Muscle of leg (tissue), 11 donors: ENCODE measurements around the gene BMAL2. TPM values are rescaled to one million over a fixed set of nuclear protein-coding genes. Genes with fewer than 3 reads are reported as not detected.

Source experiments
- DNase-seq: peaks from one replicate; pipeline ENCODE4 v3.0.0; 2013
- H3K27ac ChIP-seq: one replicate; pipeline ENCODE4 v1.5.1; 2013; ENCODE audit warnings: mild to moderate bottlenecking, low read length, control low read depth
- H3K27me3 ChIP-seq: one replicate; pipeline ENCODE4 v1.6.1; 2013; ENCODE audit warnings: low read length; ENCODE audit not compliant: control insufficient read depth, insufficient read depth
- H3K36me3 ChIP-seq: one replicate; pipeline ENCODE4 v1.6.1; 2013; ENCODE audit warnings: low read length; ENCODE audit not compliant: control insufficient read depth, insufficient read depth
- H3K4me1 ChIP-seq: one replicate; pipeline ENCODE4 v1.6.1; 2013; ENCODE audit warnings: low read length; ENCODE audit not compliant: control insufficient read depth, insufficient read depth
- H3K4me3 ChIP-seq: one replicate; pipeline ENCODE4 v1.5.1; 2013; ENCODE audit warnings: low read length, control low read depth
- H3K9me3 ChIP-seq: replicated peaks from 2 replicates; pipeline ENCODE4 v1.6.1; 2013; ENCODE audit warnings: low read depth, low read length; ENCODE audit not compliant: control insufficient read depth
- whole genome bisulfite sequencing: methylation state at CpG from one replicate; pipeline ENCODE4 v1.1.5; 2013; ENCODE audit warnings: missing lambda C conversion rate; ENCODE audit not compliant: insufficient coverage; 5-methylcytosine and 5-hydroxymethylcytosine counted together
- polyA plus RNA-seq, 8 donors: library from polyadenylated mRNA; unstranded; fragments of 120-200 nt; gene quantifications; one replicate each; pipeline versions ENCODE4 v1.2.1 to v1.2.3, GENCODE V29; 2013; ENCODE audit warnings: inconsistent platforms in 1 of 8, low replicate concordance in 1 of 8; ENCODE audit not compliant: insufficient read length in 8 of 8, insufficient read depth in 1 of 8
- total RNA-seq: library from RNA; stranded (reverse); fragments of 120-200 nt; gene quantifications from one replicate; pipeline ENCODE4 v1.2.4, GENCODE V29; 2013

The BMAL2 gene
- total and polyA plus RNA-seq, 9 donors: 0.94 to 2.6 (median 1.5) TPM

DNA sequence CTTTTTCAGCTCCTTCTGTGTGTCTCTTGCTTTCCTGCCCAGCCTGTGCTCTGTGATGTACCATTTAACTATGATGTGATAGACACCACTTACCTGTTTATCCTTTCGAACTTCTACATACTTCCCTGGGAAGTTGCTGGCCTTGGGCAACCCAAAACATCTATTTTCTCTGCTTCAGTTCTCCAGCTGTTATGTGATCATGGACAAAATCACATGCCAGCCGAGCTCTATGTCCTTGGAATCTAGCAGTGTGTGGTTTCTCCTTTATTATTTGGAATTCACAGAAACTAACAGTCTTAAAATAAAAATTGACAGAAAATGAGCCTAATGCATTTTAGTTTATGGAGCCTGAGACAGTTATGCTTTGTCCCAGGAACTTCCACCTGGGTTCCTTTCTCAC is 22.9 kb downstream of the BMAL2 start:
- H3K4me1 ChIP-seq: no peaks in the 10 kb centered on the region
- no peaks in the 10 kb centered on the region for H3K27me3 ChIP-seq
- no peaks in the 10 kb centered on the region for H3K9me3 ChIP-seq
- H3K36me3 ChIP-seq: no peaks in the 10 kb centered on the region
- H3K4me3 ChIP-seq: no peak overlapping the region
- no peak for DNase-seq
- H3K27ac ChIP-seq: no peak overlapping the region
- WGBS: no CpG with 5 or more reads among the region's 2 CpGs

DNA sequence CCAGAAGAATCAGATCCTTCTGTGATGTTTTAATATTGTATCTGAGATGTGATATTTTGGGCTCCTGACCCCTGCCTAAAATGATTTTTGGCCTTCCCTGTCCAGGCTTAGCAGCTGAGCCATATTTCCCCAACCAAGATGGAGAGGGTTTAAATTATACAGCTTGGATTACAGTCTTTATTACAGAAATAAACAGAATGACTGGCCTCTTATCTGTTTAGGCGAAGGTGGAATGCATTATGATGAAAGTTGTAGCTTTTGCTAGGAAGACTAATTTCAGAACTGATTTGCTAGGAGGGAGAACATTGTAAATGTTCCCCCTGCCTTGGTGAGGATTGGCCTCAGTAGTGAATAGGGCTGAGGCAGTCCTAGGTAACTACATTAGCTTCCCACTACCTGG is 23.3 kb downstream of the BMAL2 start:
- no peak overlapping the region for H3K4me3 ChIP-seq
- no peak for DNase-seq
- no CpG with 5 or more reads among the region's 1 CpG for WGBS

DNA sequence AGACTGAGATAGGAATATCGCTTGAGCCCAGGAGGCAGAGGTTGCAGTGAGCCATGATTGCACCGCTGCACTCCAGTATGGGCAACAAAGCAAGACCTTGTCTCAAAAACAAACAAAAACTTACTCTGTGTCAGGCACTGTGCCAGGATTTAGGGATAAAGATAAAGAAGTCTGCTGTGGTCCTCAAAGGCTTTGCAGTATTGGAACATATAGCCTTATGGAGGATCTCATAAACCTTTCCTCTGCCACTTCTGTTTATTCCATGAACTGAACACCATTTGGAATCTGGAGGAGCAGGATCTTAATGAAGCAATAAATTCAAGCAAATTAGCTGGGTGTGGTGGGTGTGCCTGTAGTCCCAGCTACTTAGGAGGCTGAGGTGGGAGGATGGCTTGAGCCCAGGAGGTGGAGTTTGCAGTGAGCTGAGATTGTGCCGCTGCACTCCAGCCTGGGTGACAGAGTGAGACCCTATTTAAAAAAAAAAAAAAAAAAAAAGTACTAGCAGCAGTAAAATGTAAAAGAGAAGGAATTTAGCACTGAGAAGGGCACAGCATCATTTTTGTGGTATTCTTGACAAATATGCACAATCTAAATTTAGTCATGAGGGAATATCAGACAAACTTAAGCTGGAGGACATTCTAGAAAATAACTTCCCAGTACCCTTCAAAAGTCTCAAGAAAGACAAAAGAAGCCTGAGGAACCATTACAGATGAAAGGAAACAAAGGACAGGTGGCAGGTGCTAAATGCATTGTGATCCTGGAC is 27.1 kb downstream of the BMAL2 start:
- DNase-seq: no peak
- H3K9me3 ChIP-seq: no peaks in the 10 kb centered on the region
- H3K27ac ChIP-seq: no peak overlapping the region
- WGBS: no CpG with 5 or more reads among the region's 3 CpGs
- no peaks in the 10 kb centered on the region for H3K4me1 ChIP-seq
- no peaks in the 10 kb centered on the region for H3K27me3 ChIP-seq
- no peaks in the 10 kb centered on the region for H3K36me3 ChIP-seq
- no peak overlapping the region for H3K4me3 ChIP-seq

More for the DNA sequence above, 23.3 kb downstream of the BMAL2 start:
- no peaks in the 10 kb centered on the region for H3K9me3 ChIP-seq
- H3K4me1 ChIP-seq: no peaks in the 10 kb centered on the region
- H3K27me3 ChIP-seq: no peaks in the 10 kb centered on the region
- no peaks in the 10 kb centered on the region for H3K36me3 ChIP-seq
- no peak overlapping the region for H3K27ac ChIP-seq

DNA sequence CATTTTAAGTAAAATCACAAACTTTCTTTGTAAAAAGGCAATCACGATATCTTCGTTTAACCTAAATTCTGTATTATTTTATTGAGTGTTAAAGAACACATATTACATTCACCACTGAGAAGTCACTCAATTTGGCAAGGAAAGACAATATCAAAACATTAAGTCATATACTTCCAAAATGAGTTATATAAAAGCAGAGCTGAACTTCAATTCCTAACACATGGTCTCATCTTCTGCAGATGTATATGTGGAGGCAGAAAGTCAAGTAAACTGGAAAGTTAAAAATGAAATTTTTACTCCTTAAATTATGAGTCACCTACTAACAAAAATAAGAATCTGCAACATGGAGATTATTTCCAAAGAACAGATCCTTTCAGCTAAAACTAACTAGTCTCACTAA is 28.7 kb downstream of the BMAL2 start:
- no peak for DNase-seq
- Histone ChIP-seq H3K36me3 (no peaks in the 10 kb centered on the region), H3K27me3 (no peaks in the 10 kb centered on the region), H3K4me1 (no peaks in the 10 kb centered on the region), H3K27ac (no peak overlapping the region), H3K9me3 (no peaks in the 10 kb centered on the region), H3K4me3 (no peak overlapping the region)
- WGBS: no CpG with 5 or more reads among the region's 2 CpGs

DNA sequence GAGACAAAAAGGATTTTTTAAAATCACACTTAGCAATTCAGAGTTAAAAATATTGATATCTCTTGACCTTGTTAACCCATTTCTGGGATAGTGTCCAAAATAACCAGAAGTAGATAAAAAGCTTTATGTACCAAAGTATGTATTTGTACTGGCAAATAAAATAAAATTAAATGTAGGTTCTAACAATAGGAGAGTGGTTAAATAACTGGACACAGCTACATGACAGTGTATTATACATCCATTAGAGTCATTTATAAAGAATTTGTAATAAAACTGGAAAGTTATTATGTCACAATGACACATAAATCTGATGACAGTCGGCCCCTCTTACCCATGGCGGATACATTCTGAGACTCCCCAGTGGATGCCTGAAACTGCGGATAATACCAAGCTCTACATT is 34.0 kb downstream of the BMAL2 start:
- Histone ChIP-seq H3K27ac (no peak overlapping the region), H3K36me3 (no peaks in the 10 kb centered on the region), H3K27me3 (no peaks in the 10 kb centered on the region), H3K4me1 (no peaks in the 10 kb centered on the region), H3K4me3 (no peak overlapping the region), H3K9me3 (no peaks in the 10 kb centered on the region)
- no peak for DNase-seq
- no CpG with 5 or more reads among the region's 3 CpGs for WGBS

DNA sequence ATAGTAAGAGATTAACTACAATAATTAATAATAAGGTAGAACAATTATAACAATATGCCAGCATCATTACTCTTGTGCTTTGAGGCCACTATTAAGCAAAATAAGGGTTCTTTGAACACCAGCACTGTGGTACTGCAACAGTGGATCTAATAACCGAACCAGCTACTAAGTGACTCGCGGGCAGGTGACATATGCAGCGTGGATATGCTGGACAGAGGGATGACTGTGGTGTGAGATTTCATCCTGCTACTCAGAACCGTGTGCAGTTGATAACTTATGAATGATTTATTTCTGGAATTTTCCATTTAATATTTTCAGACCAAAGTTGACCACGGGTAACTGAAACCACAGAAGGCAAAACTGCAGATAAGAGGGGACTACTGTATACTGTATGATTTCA is 34.4 kb downstream of the BMAL2 start:
- no peaks in the 10 kb centered on the region for H3K4me1 ChIP-seq
- WGBS: 83% methylated on average over 1 of the region's 6 CpGs
- no peak overlapping the region for H3K4me3 ChIP-seq
- H3K27ac ChIP-seq: no peak overlapping the region
- no peaks in the 10 kb centered on the region for H3K9me3 ChIP-seq
- no peaks in the 10 kb centered on the region for H3K27me3 ChIP-seq
- no peak for DNase-seq
- H3K36me3 ChIP-seq: no peaks in the 10 kb centered on the region

DNA sequence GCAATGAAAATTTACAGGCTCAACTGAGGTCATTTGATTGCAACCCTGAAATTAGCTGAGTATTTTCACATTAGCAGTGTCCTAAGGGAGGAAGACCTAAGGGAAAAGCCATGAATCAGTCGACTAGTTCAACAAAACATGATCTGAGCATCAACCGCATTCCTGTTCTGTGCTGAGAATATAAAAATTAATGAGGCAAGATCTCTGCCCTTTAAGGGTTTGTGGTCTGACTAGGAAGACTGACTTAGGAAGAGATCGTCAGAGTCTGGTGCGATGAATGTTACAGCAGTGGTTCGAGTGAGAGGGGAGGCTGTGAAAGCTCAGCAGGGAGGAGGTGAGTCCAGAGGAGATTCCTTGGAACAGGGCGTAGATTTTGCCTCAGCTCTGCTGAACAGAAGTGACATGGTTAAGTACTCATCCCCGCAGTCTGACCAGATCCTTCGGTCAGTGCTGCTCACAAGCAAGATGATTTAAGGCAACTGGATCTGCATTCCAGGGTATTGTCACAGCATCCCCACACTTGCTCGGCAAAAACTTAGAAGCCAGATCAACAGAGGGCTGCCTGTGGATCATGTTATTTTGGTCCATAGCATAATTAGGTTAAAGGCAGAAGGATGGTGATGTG is 49.6 kb downstream of the BMAL2 start:
- no peak overlapping the region for H3K27ac ChIP-seq
- DNase-seq: no peak
- 59% methylated on average over 8 of the region's 9 CpGs for WGBS

More for the DNA sequence above, 49.6 kb downstream of the BMAL2 start:
- Histone ChIP-seq H3K4me3 (no peak overlapping the region), H3K4me1 (no peaks in the 10 kb centered on the region), H3K9me3 (no peaks in the 10 kb centered on the region), H3K36me3 (no peaks in the 10 kb centered on the region), H3K27me3 (no peaks in the 10 kb centered on the region)

Other genes with a start within 250 kb of the BMAL2 start
- gene STK38L, start 88.5 kb upstream of the BMAL2 start, total RNA-seq: 19.6 TPM
- 10 to 100 TPM; 12.8 to 25.0 (median 20.7) TPM for gene STK38L, start 88.5 kb upstream of the BMAL2 start, polyA plus RNA-seq
- gene SMCO2, start 113.9 kb downstream of the BMAL2 start, total RNA-seq: not detected
- under 1 TPM in 1 of 8 donors, not detected in 7; 0.16 TPM for gene SMCO2, start 113.9 kb downstream of the BMAL2 start, polyA plus RNA-seq
- gene PPFIBP1, start 191.4 kb downstream of the BMAL2 start, total RNA-seq: 41.9 TPM
- 10 to 100 TPM; 24.1 to 51.4 (median 35.9) TPM for gene PPFIBP1, start 191.4 kb downstream of the BMAL2 start, polyA plus RNA-seq